SK-N-SH treated with all-trans-retinoic acid at 6 μM for 48 hours (cell line): ENCODE data around the gene GOLGA6L7.

Source experiments
- ARNTL ChIP-seq: fragments of 450-650 bp; formaldehyde crosslinking; IDR thresholded peaks from 2 replicates; pipeline ENCODE4 v1.5.0; 2020; ENCODE audit warnings: low read depth, mild to moderate bottlenecking, moderate library complexity, borderline replicate concordance
- BACH2 ChIP-seq: fragments of 250-450 bp; sonication (Bioruptor Pico); IDR thresholded peaks from 2 replicates; pipeline ENCODE4 v1.9.0; 2021; ENCODE audit warnings: mild to moderate bottlenecking, borderline replicate concordance
- CSDC2 ChIP-seq: fragments of 250-450 bp; sonication (Bioruptor Pico); IDR thresholded peaks from 2 replicates; pipeline ENCODE4 v1.5.0; 2020; ENCODE audit warnings: mild to moderate bottlenecking, moderate library complexity
- OSR1 ChIP-seq: fragments of 250-450 bp; sonication (Bioruptor Pico); IDR thresholded peaks from 2 replicates; pipeline ENCODE4 v1.8.0; 2022; ENCODE audit warnings: moderate library complexity, mild to moderate bottlenecking, inconsistent platforms
- PATZ1 ChIP-seq: fragments of 250-450 bp; sonication (Bioruptor Pico); IDR thresholded peaks from 2 replicates; pipeline ENCODE4 v1.8.0; 2020; ENCODE audit warnings: mild to moderate bottlenecking, moderate library complexity, borderline replicate concordance
- POU6F1 ChIP-seq: fragments of 250-450 bp; sonication (Bioruptor Pico); IDR thresholded peaks from 2 replicates; pipeline ENCODE4 v1.8.0; 2021; ENCODE audit warnings: low read depth, mild to moderate bottlenecking, moderate library complexity, borderline replicate concordance
- PPARA ChIP-seq: fragments of 250-450 bp; sonication (Bioruptor Pico); IDR thresholded peaks from 2 replicates; pipeline ENCODE4 v1.5.0; 2020; ENCODE audit warnings: mild to moderate bottlenecking, borderline replicate concordance
- TOX ChIP-seq: fragments of 250-450 bp; sonication (Bioruptor Pico); IDR thresholded peaks from 2 replicates; pipeline ENCODE4 v1.8.0; 2021; ENCODE audit warnings: mild to moderate bottlenecking, moderate library complexity, borderline replicate concordance
- ZC3H10 ChIP-seq: fragments of 250-450 bp; sonication (Bioruptor Pico); IDR thresholded peaks from 2 replicates; pipeline ENCODE4 v1.5.1; 2021; ENCODE audit warnings: mild to moderate bottlenecking, moderate library complexity
- ZFP3 ChIP-seq: fragments of 250-450 bp; sonication (Bioruptor Pico); IDR thresholded peaks from 2 replicates; pipeline ENCODE4 v1.5.0; 2020; ENCODE audit warnings: mild to moderate bottlenecking, moderate library complexity
- ZNF70 ChIP-seq: fragments of 450-650 bp; formaldehyde crosslinking; IDR thresholded peaks from 2 replicates; pipeline ENCODE4 v1.5.0; 2020; ENCODE audit warnings: mild to moderate bottlenecking, moderate library complexity
- TF ChIP-seq, protein P1 (sequence below): fragments of 250-450 bp; sonication (Bioruptor Pico); IDR thresholded peaks from 2 replicates; pipeline ENCODE4 v1.5.1; 2020; ENCODE audit warnings: low read depth, mild to moderate bottlenecking, moderate library complexity
- TF ChIP-seq, protein P2 (sequence below): fragments of 250-450 bp; sonication (Bioruptor Pico); IDR thresholded peaks from 2 replicates; pipeline ENCODE4 v1.5.0; 2020; ENCODE audit warnings: mild to moderate bottlenecking, moderate library complexity

- no peak for TF ChIP-seq TOX
- TF ChIP-seq, protein P1, sequence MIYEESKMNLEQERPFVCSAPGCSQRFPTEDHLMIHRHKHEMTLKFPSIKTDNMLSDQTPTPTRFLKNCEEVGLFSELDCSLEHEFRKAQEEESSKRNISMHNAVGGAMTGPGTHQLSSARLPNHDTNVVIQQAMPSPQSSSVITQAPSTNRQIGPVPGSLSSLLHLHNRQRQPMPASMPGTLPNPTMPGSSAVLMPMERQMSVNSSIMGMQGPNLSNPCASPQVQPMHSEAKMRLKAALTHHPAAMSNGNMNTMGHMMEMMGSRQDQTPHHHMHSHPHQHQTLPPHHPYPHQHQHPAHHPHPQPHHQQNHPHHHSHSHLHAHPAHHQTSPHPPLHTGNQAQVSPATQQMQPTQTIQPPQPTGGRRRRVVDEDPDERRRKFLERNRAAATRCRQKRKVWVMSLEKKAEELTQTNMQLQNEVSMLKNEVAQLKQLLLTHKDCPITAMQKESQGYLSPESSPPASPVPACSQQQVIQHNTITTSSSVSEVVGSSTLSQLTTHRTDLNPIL, result no peak
- TF ChIP-seq PATZ1 (CRISPR knock-in tag), result no peak
- no peak for TF ChIP-seq CSDC2
- TF ChIP-seq ZC3H10 (CRISPR knock-in tag), result no peak
- TF ChIP-seq BACH2, result no peak
- TF ChIP-seq OSR1 (CRISPR knock-in tag), result no peak
- TF ChIP-seq PPARA, result no peak
- TF ChIP-seq, protein P2, sequence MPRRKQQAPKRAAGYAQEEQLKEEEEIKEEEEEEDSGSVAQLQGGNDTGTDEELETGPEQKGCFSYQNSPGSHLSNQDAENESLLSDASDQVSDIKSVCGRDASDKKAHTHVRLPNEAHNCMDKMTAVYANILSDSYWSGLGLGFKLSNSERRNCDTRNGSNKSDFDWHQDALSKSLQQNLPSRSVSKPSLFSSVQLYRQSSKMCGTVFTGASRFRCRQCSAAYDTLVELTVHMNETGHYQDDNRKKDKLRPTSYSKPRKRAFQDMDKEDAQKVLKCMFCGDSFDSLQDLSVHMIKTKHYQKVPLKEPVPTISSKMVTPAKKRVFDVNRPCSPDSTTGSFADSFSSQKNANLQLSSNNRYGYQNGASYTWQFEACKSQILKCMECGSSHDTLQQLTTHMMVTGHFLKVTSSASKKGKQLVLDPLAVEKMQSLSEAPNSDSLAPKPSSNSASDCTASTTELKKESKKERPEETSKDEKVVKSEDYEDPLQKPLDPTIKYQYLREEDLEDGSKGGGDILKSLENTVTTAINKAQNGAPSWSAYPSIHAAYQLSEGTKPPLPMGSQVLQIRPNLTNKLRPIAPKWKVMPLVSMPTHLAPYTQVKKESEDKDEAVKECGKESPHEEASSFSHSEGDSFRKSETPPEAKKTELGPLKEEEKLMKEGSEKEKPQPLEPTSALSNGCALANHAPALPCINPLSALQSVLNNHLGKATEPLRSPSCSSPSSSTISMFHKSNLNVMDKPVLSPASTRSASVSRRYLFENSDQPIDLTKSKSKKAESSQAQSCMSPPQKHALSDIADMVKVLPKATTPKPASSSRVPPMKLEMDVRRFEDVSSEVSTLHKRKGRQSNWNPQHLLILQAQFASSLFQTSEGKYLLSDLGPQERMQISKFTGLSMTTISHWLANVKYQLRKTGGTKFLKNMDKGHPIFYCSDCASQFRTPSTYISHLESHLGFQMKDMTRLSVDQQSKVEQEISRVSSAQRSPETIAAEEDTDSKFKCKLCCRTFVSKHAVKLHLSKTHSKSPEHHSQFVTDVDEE (CRISPR knock-in tag), result no peak
- TF ChIP-seq ZFP3 (CRISPR knock-in tag), result no peak
- TF ChIP-seq ZNF70 (CRISPR knock-in tag), result no peak
- TF ChIP-seq POU6F1 (CRISPR knock-in tag), result no peak
- no peak for TF ChIP-seq ARNTL (CRISPR knock-in tag)
Observed at GRCh38 chr15:28894631-28895030, 46.2 kb upstream of the GOLGA6L7 start.
